GM19239 (cell line): ENCODE results near the gene NEU3.

Source experiments
- DNase-seq: peaks from one replicate; pipeline ENCODE4 v3.0.0; 2011; ENCODE audit warnings: low spot score; ENCODE audit not compliant: insufficient read length
- FAIRE-seq: peaks from 2 replicates; lab custom pipeline; 2011; peaks lifted over from hg19 to GRCh38; lab: Jason Lieb, UNC

NEU3 gene

GRCh38 chr11:75052457-75052856 lies 63.7 kb downstream of the NEU3 start:
- DNase-seq (no peak), FAIRE-seq (peak; percentile 80)

- DNase-seq, result no peak
- FAIRE-seq, result no peak
These were observed 66.8 kb downstream of the NEU3 start for GRCh38 chr11:75055511-75055910.

GRCh38 chr11:75056814-75057213 lies 68.1 kb downstream of the NEU3 start:
- FAIRE-seq (peak; percentile 64), DNase-seq (no peak)

- FAIRE-seq, result no peak
These were observed 70.6 kb downstream of the NEU3 start for GRCh38 chr11:75059299-75059698.

GRCh38 chr11:75063741-75064314 lies 75.1 kb downstream of the NEU3 start:
- DNase-seq (no peak), FAIRE-seq (no peak)

More at GRCh38 chr11:75059299-75059698, 70.6 kb downstream of the NEU3 start:
- no peak for DNase-seq

GRCh38 chr11:75066061-75066460 lies 77.3 kb downstream of the NEU3 start:
- FAIRE-seq (no peak), DNase-seq (no peak)
